Cerebellar cortex (tissue), 1 donor: Measurements from ENCODE around the gene HLTF.

Experiments
- DNase-seq: peaks from one replicate; pipeline ENCODE4 v3.0.0-alpha.2; 2015; ENCODE audit warnings: low spot score

Gene HLTF

DNA sequence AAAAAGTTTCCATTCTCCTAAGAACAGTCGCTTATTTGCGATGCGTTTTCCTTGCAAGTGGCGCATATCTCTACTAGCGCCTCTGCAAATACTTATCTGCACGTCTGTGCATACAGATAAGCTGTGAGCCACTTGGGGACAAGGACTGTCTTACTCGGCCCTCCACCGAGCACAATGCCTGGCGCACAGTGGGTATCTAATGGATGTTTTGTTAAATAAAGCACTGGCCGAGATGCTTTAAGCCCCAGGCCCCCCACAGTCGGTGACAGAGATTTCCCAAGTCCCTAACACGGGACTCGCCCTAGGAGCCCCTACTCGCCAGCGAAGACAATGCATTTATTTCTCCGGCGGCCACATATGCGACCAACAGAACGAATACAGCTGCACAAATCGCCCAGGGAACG, 503 bp downstream of the HLTF start:
- DNase-seq = peak; percentile 67

DNA sequence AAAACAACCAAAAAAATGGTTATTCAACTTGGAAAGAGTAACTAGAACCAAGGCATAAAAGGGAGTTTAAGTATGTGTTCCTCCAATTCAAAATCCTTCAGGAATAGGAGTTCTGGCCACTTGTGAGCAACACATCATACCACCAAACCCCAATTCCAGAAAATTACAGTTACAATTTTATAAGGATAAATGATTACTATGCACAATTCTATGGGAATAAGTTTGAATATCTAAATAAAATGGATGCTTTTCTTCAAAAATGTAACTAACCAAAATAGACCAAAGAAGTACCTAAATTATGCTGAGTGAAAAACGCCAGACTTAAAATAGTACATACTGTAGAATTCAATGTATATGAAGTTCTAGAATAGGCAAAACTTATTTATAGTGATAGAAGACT, 4.6 kb downstream of the HLTF start:
- DNase-seq = no peak

DNA sequence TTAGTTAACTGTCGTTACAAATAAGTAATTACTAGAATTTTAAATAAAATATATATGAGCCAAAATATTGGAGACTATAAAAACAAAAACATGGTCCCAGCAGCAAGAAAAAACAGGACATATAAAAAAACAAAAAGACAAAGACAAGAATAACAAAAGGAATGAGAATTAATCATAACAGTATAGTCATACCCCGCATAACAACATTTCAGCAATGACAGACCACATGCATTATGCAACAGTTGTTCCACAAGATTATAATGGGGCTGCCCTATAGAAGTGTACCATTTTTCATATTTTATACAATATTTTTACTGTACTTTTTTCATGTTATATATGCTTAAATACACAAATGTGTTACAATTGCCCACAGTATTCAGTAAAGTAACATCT, 5.6 kb downstream of the HLTF start:
- no peak for DNase-seq

DNA sequence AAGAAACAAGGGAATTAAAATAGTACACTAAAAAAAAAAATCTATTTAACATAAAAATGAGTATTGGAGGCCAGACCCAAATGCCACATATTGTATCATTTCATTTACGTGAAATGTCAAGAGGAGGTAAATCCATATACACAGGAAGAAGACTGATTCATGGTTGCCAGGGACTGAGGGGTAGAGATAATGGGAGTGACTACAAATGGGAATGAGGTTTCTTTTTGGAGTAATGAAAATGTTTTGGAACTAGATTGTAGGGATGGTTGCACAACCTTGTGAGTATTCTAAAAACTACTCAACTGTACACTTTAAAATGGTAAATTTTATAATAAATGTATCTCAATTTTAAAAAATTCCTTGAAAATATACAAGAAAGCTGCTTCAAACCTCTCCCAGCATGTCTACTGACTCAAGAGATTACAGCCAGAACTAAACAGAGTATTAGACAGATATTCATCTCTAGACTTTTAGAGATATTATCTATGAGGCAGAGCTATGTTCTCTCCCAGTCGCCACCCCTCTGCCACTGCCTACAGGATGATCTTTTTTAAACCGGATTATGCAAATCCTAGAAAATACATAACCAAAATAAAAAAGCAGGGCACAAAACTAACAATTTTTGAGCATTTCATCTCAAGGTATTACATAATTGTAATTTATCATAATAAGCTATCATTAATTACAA, 6.2 kb downstream of the HLTF start:
- no peak for DNase-seq

DNA sequence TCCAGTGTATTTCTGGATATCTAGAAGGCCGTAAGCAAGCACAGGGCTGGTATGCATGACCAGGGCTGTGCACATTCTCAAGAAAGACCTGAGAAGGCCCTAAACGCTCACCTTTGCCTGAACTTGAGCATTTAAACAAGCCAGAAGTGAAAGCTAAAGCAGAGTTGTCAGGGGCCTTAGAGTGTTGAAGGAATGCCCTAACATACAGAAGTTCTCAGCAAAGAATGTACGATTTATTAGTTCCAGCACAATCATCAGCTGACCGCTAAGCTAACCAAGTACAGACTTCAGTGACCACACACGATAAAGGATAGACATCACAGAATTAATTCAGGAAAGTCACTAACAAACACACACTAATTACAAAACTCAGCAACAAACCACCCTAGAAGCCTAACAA, 8.7 kb downstream of the HLTF start:
- DNase-seq = no peak

DNA sequence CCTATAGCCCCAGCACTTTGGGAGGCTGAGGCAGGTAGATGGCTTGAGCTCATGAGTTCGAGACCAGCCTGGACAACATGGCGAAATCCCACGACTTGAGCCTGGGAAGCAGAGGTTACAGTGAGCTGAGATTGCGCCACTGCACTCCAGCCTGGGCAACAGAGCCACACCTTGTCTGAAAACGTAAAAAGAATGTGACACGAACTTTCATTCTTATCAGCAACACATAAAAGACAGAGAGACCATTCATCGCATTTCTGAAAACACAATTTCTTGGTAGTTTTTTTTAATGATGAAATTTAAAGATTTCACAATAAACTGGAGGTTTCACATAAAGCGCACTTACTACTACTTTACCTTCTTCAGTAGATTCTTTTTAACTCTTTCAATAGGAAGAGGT, 18.4 kb downstream of the HLTF start:
- DNase-seq = no peak

DNA sequence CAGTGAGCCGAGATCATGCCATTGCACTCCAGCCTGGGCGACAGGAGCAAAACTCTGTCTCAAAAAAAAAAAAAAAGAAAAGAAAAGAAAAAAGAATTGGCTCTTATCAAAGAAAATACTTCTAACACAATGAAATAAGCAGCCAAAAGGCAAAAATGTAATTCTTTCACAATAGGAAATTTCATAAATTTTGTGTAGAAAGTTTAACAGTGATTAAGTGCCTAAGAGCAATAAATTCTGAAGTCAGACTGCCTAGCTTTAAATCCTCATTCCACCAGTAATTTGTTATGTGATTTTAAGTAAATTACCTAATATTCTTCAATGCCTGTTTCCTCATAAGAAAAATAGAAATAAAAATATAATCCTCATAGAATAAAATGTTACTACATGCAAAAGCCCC, 24.6 kb downstream of the HLTF start:
- DNase-seq = no peak

DNA sequence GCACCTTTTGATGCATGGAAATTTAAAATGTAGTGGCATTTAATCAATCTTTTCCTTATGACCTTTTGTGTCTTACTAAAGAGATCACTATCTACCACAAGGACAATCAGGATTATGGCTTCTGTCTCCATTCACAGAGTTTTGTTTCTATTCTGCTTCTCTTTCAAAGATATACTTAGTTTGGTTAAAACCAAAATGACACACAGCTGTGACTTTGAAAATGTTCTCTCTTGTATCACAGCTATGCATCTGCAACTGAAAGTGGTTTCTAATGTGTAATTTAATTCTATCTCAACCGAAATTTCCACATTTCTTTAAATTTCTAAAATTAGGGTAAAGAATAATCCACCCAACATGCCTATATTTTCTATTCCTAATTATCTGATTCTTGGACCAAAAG, 27.7 kb downstream of the HLTF start:
- no peak for DNase-seq

DNA sequence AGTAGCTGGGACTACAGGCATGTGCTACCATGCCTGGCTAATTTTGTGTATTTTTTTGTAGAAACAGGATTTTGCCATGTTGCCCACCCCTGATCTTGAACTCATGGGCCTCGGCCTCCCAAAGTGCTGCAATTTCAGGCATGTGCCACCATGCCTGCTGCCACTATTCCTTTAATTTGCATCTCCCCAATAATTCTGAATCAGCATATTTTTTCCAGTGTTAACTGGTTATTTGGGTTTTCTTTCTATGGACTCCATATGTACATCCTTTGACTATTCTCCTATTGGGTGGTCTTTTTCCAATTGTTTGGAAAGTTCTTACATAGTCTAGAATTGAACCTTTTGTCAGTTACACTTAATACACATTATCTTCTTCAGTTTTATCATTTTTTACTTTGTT, 28.1 kb downstream of the HLTF start:
- DNase-seq = no peak

DNA sequence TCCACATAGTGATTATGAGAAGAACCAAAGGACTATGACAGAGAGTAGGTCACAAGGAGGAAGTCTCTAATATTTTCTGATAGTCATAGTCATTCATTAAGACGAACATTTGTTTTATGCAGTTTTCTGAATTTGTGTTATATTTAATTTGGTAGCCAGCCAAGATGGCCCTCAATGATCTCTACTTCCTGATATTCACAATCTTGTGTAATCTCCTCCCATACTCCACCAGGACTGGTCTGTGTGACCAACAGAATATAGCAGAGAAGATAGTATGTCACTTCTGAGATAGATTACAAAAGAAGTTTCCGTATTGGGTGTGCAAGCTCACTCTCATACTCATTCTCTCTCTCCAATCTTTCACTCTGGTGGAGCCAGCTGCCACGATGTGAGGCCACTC, 30.8 kb downstream of the HLTF start:
- DNase-seq = no peak

DNA sequence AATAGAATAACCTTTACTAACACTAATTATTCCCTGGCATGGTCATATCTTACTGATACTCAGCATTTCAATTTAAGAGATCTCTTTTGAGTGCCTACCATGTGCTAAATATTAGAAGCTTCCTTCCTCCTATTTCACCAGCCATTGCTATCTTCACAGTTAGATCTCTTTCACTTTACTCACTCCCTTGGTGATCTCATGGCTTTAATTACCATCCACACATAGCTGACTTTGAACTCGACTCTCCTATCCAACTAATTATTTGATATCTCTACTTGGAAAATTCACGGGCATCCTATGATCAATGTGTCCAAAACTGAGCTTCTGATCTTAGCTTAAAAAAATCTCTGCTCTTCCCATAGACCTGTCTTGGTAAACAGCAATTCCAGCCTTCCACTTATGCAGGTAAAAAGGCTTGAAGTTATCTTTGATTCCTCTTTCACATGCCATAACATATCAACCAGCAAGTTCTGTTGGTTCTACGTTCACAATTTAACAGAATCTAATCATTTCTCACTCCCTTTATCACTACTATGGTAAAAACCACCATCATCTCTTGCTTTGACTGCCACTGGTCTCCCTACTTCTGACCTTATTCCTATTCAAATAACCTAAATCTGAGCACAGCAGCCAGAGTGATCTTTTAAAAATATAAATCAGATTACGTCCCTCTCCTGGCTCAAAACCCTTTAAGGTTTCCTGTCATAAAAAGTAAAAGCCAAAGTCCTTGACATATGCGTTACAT, 41.8 kb downstream of the HLTF start:
- DNase-seq = no peak

DNA sequence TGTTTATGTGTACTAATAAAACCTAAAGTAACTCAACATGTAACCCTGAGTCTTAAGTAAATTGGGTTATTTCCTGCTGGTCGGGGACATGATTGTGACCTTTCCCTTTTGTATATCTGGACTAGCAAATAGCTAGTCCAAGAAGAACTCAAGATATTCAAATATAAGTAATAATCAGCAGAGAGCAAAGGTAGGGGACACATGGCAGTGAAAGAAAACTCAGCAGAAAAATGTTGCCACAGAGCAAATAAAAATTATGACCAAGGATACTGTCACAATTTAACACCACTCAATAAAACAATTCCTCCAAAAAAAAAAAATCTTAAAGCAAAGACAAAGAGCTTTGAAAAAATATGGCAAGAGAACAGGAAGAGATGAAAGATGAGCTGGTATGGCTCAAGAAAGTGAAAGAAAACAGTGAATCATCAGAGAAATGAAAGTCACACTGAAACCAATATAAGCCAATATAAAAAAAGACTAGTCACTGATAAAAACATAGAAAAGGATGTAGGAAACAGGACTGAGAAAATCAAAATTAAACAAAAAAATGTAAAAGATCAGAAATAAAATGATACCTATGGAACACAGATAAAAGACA, 43.4 kb downstream of the HLTF start:
- no peak for DNase-seq

DNA sequence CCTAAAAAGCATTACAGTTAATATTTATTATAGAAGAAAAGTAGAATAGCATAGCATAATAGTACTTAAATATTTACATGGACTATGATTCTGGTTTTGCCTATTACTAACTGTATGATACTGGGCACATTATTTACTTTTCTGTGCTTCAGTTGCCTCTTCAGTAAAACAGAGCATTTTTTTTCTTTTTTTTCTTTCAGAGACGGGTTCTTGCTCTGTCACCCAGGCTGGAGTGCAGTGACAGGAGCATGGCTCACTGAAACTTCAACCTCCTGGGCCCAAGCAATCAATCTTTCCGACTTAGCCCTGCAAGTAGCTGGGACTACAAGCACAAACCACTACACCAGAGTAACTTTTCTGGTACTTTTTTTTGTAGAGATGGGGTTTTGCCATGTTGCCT, 48.0 kb downstream of the HLTF start:
- DNase-seq = no peak

DNA sequence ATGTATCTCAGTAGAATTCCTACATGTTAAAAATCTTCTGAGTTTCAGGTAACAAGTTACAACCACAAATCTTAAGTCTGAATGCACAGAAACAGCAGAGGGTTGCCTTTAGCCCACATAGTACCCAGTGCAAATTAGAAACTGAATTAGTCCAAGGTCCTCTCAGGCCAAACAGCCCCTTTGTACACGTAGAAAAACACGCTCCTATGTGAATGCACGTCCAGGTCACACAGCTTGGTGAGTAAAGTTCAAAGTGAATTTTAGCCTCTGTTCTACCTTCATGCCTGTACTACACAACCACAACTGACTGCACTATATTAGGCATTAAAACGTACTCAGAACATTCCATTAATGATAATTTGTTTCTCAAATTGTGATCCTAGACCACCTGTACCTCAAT, 48.6 kb downstream of the HLTF start:
- DNase-seq = no peak

DNA sequence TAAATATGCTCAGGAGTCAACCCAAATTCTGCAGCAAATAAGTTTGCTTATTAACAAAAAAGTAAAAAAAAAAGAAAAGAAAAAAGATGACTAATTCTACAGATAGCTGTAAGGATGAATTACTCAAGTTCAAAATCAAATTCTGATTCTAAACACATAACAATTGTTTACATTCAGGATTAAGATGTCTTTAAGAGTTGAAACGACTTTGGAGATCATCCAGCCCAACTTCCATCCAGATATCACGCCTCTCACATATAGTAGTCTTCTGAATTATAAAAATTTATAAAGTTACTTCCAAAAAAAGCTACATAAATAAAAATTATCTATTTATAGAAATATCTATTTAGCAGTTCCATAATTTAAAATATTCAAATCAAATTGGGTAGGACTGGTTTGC, 55.2 kb downstream of the HLTF start:
- DNase-seq = no peak

DNA sequence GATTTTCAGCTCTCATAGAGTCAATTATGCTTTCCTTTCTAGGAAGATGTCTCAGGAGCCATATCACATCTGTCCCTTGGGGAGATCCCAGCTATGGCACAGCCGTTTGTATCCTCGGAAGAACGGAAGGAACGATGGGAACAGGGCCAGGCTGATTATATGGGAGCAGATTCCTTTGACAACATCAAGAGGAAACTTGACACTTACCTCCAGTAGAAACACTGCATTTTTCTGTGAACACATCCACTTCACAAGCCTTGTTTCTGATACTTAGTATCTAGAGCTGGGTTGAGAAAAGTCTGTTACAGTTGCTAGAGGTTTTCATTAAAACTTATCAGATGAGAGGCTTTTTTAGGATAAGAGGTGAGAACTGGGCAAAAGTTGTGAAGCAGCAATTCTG, 59.6 kb downstream of the HLTF start:
- DNase-seq = no peak

DNA sequence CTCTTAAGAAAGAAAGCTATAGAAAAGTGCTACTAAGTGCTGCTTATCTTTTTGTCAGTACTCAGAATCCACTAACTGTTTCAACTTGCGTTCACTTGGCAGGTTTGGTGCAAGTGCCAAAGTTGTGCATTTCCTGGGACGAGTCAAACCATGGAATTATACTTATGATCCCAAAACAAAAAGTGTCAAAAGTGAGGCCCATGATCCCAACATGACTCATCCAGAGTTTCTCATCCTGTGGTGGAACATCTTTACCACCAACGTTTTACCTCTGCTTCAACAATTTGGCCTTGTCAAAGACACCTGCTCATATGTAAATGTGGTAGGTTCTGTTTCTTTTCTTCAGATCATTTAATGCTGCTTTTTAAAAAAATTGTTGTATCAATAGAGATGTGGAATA, 62.4 kb downstream of the HLTF start:
- DNase-seq = no peak

DNA sequence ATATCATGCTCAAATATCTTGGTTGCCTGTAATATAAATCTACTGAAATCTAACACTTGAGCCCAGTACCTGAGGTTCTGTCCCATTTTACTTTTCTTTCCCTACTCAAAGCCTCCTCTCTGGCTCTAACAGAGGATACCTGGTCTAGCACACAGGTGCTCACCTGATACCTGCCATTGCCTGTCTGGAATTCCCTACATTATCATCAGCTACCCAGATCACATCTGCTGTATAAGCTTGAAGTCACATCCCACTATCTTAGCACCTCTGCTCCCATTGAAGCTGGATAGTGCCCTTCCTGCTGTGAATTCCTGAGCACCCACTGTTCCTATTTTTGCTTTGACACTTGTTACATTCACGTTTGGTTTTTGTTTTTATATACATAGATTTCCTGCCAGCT, 64.5 kb downstream of the HLTF start:
- no peak for DNase-seq

DNA sequence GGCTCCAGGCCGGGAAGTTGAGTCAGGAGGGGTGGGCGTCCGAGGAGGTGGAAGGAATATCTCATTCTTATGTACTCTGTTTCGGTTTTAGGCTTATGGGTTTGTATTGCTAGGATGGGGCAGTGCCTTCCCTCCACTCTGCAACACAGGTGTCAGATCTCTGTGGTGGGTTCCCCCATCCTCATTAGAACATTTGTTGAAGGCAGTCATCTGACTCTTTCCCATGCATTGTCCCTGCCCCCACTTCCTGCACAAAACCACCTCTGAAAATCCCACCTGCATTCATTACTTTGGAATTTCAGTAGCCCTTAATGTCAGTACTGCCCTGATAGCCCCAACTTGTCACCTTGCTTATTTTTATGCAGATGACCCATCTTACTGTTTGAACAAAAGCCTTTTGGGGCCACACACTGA, 65.5 kb downstream of the HLTF start:
- no peak for DNase-seq

DNA sequence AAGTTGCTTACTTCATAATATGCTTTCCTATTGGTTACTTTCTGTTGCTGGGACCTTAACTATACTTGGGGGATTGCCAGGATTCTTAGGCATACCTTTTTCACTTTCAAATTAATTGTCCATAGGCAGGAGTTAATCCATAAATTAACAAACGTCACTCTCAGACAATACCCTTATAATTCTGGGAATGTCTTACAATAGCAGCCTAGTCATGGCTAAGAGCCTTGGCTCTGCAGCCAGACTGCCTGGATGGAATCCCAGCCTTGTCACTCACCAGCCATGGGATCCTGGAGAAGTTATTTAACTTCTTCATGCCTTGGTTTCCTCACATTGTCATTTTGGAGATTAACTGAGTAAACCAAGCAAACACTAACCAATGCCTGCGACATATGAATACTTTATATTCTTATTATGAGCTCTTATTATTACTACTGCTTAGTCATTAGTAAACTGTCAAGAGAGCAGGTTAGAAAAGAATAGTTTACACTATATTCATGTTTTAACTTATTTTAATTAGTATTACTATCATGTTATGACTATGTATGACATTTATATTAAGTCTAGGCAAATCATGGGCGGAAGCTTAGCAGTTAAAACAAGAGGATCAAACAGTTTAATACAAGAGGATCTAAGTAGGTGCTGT, 66.0 kb downstream of the HLTF start:
- DNase-seq = peak; percentile 19

DNA sequence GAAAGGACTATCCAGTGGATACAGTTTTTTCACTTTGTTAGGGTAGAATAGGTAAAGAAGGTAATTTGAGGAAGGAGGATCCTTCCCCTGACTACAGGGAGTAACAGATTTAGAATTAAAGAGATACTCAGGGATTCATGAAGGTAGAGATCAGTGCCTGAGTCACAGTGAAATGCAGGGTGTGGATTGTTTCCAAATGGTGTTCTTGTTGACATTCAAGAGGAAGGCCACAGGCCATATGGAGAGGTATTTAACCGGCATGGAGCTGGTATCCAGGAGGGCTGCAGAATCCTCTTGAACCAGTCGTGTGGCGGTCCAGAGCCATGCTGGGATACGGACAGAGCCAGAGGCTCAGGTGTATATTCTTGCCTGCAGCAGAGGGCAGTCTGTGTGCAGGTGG, 66.8 kb downstream of the HLTF start:
- DNase-seq = peak; percentile 43

DNA sequence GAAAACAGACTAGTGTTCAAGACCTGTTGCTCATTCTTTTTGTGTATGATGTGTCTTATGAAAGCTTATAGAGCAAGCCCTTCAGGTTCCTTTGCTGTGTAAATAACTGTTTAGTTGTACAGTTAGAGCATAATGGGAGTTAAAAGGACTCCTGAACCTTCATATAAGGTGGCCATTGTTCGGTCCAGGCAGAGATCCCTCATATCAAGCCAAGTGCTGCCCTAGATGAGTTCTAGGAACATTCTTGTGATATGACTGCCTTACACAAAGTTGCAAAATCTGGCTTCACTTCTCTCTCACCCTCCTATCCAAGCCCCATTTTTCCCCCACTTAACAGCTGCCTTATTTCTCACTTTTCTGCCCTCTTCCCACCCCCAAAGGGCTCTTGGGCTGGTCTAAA, 68.1 kb downstream of the HLTF start:
- no peak for DNase-seq
